ENCODE results near the gene PSMB10. TPM values are rescaled to one million over a fixed set of nuclear protein-coding genes. Genes with fewer than 3 reads are reported as not detected.

The PSMB10 gene
- total RNA-seq, 5 donors from 2014 or later (not counting 1 experiment from before 2014, with no cell fraction given), result 118 to 214 (median 165) TPM

- ChIA-PET CTCF (interaction anchor here in 1 of 2 donors (0.6 to 1.3 kb wide), 3 partner anchors 9 to 148 kb away, joined by 3 to 6 read pairs (median 4); no protein-coding TSS in a partner anchor), POLR2A (interaction anchor here in 1 of 2 donors (0.6 to 1.2 kb wide), 3 partner anchors 43 to 86 kb away, joined by 8 to 10 read pairs (median 9); no protein-coding TSS in a partner anchor)
- no peaks in the 10 kb centered on the region for H3K27me3 ChIP-seq (replicated peaks in 1 of 2; ENCODE audit: control insufficient read depth in 2 of 2, extremely low read depth in 1 of 2, insufficient read depth in 2 of 2, low read length in 1 of 2)
- peak within 1 kb of the TSS; percentile 85 for H3K27ac ChIP-seq (ENCODE audit: low read length)
- peak within 1 kb of the TSS; percentile 87 to 95 for H3K4me3 ChIP-seq (ENCODE audit: control insufficient read depth in 1 of 2, extremely low read depth in 1 of 2, low read length in 1 of 2)
- H3K27ac Mint-ChIP-seq, result peak within 1 kb of the TSS; percentile 87 to 91
- H3K4me3 Mint-ChIP-seq, result peak within 1 kb of the TSS; percentile 90 to 96 (median 95)
- H3K27me3 Mint-ChIP-seq, result no peaks in the 10 kb centered on the region
- peaks cover 40 to 50% (median 45%) of the 10 kb centered on the region in 3 donors for H3K4me1 Mint-ChIP-seq
- ATAC-seq (replicated peaks in 1 of 4), result peak; percentile 97 to 98 (median 98)
- H3K9me3 ChIP-seq, result no peaks in the 10 kb centered on the region
- H3K36me3 ChIP-seq (ENCODE audit: control insufficient read depth in 2 of 2, extremely low read depth in 1 of 2, insufficient read depth in 1 of 2, low read length in 1 of 2), result peaks cover 0 to 3% of the 10 kb centered on the region in 2 donors
- DNase-seq, result peak; percentile 79 to 96 (median 91)
- no peaks in the 10 kb centered on the region for H3K9me3 Mint-ChIP-seq
- peaks cover 14 to 27% of the 10 kb centered on the region in 2 experiments for H3K4me1 ChIP-seq (ENCODE audit: control insufficient read depth in 1 of 2, extremely low read depth in 1 of 2, insufficient read depth in 2 of 2, low read length in 2 of 2)
- H3K36me3 Mint-ChIP-seq, result peaks cover 4% of the 10 kb centered on the region
- WGBS (ENCODE audit: insufficient coverage), result under 1% methylated on average over 88 of the region's 90 CpGs
Observed at GRCh38 chr16:67892899-67893742, 43.5 kb downstream of the PSMB10 start, which contains the start of gene PSKH1. Gene PSKH1 (plus strand): TSS chr16:67893254. CDS start chr16:67908750, 15,496 bp downstream.

DNA sequence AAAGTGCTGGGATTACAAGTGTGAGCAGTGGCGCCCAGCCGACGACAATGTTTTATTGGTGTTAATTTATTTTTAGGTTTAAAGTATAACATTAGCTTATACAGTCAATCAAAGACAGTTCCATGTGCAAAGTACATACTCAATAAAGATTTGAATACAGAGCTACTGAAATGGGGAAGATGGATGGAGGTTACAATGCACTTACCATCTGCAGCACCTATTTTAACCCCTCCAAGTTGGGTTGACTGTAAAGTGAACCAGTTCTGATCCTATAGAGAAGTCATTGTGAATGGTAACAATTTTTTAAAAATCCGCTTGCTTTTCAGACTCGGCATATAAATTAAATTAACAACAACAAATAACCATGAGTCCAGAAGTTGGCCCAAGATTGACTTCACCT, 44.3 kb downstream of the PSMB10 start:
- WGBS (ENCODE audit: insufficient coverage), result no CpG with 5 or more reads among the region's 5 CpGs
- H3K27ac ChIP-seq (ENCODE audit: low read length), result peak overlapping the region; percentile 30
- Mint-ChIP-seq H3K4me3 (peak overlapping the region; percentile 81 to 96 (median 95)), H3K27me3 (no peaks in the 10 kb centered on the region), H3K4me1 (peaks cover 36 to 47% (median 42%) of the 10 kb centered on the region in 3 donors), H3K9me3 (no peaks in the 10 kb centered on the region), H3K36me3 (peaks cover 4% of the 10 kb centered on the region), H3K27ac (peak overlapping the region; percentile 86 to 87)
- DNase-seq (no peak), ATAC-seq (replicated peaks in 1 of 4) (no peak)
- no peaks in the 10 kb centered on the region for H3K27me3 ChIP-seq (replicated peaks in 1 of 2; ENCODE audit: control insufficient read depth in 2 of 2, extremely low read depth in 1 of 2, insufficient read depth in 2 of 2, low read length in 1 of 2)
- H3K9me3 ChIP-seq, result no peaks in the 10 kb centered on the region
- peaks cover 14 to 27% of the 10 kb centered on the region in 2 experiments for H3K4me1 ChIP-seq (ENCODE audit: control insufficient read depth in 1 of 2, extremely low read depth in 1 of 2, insufficient read depth in 2 of 2, low read length in 2 of 2)
- peaks cover 0 to 3% of the 10 kb centered on the region in 2 donors for H3K36me3 ChIP-seq (ENCODE audit: control insufficient read depth in 2 of 2, extremely low read depth in 1 of 2, insufficient read depth in 1 of 2, low read length in 1 of 2)
- H3K4me3 ChIP-seq (ENCODE audit: control insufficient read depth in 1 of 2, extremely low read depth in 1 of 2, low read length in 1 of 2), result peak overlapping the region in 1 of 2 donors; percentile 95
- ChIA-PET POLR2A (interaction anchor here in 1 of 2 donors (0.6 kb wide), 1 partner anchor 46 kb away, joined by 9 read pairs; no protein-coding TSS in a partner anchor), CTCF (interaction anchor here in 1 of 2 donors (0.6 to 0.7 kb wide), 2 partner anchors 89 to 375 kb away, joined by 3 to 5 read pairs; no protein-coding TSS in a partner anchor)

- no peak overlapping the region for H3K27ac ChIP-seq (ENCODE audit: low read length)
- Mint-ChIP-seq H3K9me3 (no peaks in the 10 kb centered on the region), H3K4me3 (no peak overlapping the region), H3K36me3 (peaks cover 8% of the 10 kb centered on the region), H3K4me1 (peaks cover 8 to 12% (median 8%) of the 10 kb centered on the region in 3 donors), H3K27me3 (no peaks in the 10 kb centered on the region), H3K27ac (peak overlapping the region in 1 of 2 donors; percentile 16)
- H3K9me3 ChIP-seq, result no peaks in the 10 kb centered on the region
- H3K4me3 ChIP-seq (ENCODE audit: control insufficient read depth in 1 of 2, extremely low read depth in 1 of 2, low read length in 1 of 2), result no peak overlapping the region
- H3K36me3 ChIP-seq (ENCODE audit: control insufficient read depth in 2 of 2, extremely low read depth in 1 of 2, insufficient read depth in 1 of 2, low read length in 1 of 2), result peaks cover 6 to 25% of the 10 kb centered on the region in 2 donors
- CTCF ChIA-PET, result no interaction called here
- no peak for ATAC-seq (replicated peaks in 1 of 4)
- DNase-seq, result no peak
- POLR2A ChIA-PET, result interaction anchor here in 1 of 2 donors (0.5 kb wide), 1 partner anchor 8 kb away, joined by 3 read pairs; no protein-coding TSS in a partner anchor
- no peaks in the 10 kb centered on the region for H3K27me3 ChIP-seq (replicated peaks in 1 of 2; ENCODE audit: control insufficient read depth in 2 of 2, extremely low read depth in 1 of 2, insufficient read depth in 2 of 2, low read length in 1 of 2)
- WGBS (ENCODE audit: insufficient coverage), result no CpG with 5 or more reads among the region's 3 CpGs
- peaks cover 3 to 5% of the 10 kb centered on the region in 2 experiments for H3K4me1 ChIP-seq (ENCODE audit: control insufficient read depth in 1 of 2, extremely low read depth in 1 of 2, insufficient read depth in 2 of 2, low read length in 2 of 2)
Observed at GRCh38 chr16:67888331-67888730, 48.3 kb downstream of the PSMB10 start.

DNA sequence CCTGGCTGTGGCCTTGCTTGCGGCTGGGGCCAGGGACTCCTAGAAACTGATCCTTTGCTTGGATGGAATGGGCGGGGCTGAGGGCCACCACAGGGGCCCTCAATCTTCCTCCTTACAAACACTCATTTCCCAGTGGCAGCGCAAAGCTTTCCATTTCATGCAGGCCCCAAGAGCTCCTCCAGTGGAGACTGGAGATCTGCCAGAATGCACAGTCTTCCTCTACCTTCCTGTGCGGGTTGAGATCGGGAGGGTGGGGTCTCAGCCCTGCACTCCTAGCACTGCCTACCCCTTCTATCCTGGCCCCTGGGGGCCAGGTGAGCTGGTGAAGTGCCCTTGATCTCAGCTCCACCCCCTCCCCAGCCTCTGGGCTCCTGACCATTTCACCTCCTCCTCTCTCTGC, 50.3 kb downstream of the PSMB10 start:
- Histone ChIP-seq H3K4me1 (ENCODE audit: control insufficient read depth in 1 of 2, extremely low read depth in 1 of 2, insufficient read depth in 2 of 2, low read length in 2 of 2) (no peaks in the 10 kb centered on the region), H3K9me3 (no peaks in the 10 kb centered on the region), H3K27me3 (replicated peaks in 1 of 2; ENCODE audit: control insufficient read depth in 2 of 2, extremely low read depth in 1 of 2, insufficient read depth in 2 of 2, low read length in 1 of 2) (no peaks in the 10 kb centered on the region), H3K36me3 (ENCODE audit: control insufficient read depth in 2 of 2, extremely low read depth in 1 of 2, insufficient read depth in 1 of 2, low read length in 1 of 2) (peaks cover 18 to 44% of the 10 kb centered on the region in 2 donors), H3K4me3 (ENCODE audit: control insufficient read depth in 1 of 2, extremely low read depth in 1 of 2, low read length in 1 of 2) (no peak overlapping the region), H3K27ac (ENCODE audit: low read length) (no peak overlapping the region)
- H3K4me3 Mint-ChIP-seq, result no peak overlapping the region
- ChIA-PET POLR2A (interaction anchor here in 1 of 2 donors (0.6 kb wide), 1 partner anchor 141 kb away, joined by 3 read pairs; no protein-coding TSS in a partner anchor), CTCF (interaction anchor here in 1 of 2 donors (1.3 kb wide), 1 partner anchor 11 kb away, joined by 4 read pairs; no protein-coding TSS in a partner anchor)
- no peaks in the 10 kb centered on the region for H3K9me3 Mint-ChIP-seq
- WGBS (ENCODE audit: insufficient coverage), result 100% methylated on average over 1 of the region's 5 CpGs
- H3K4me1 Mint-ChIP-seq, result peaks cover 0 to 7% (median 0%) of the 10 kb centered on the region in 3 donors
- peak overlapping the region in 1 of 2 donors; percentile 27 for H3K27ac Mint-ChIP-seq
- DNase-seq (no peak), ATAC-seq (replicated peaks in 1 of 4) (no peak)
- H3K27me3 Mint-ChIP-seq, result no peaks in the 10 kb centered on the region
- peaks cover 22% of the 10 kb centered on the region for H3K36me3 Mint-ChIP-seq

GRCh38 chr16:67885976-67886375, 50.7 kb downstream of the PSMB10 start:
- H3K36me3 Mint-ChIP-seq, result peaks cover 26% of the 10 kb centered on the region

GRCh38 chr16:67885545-67885944, 51.1 kb downstream of the PSMB10 start:
- peaks cover 18 to 52% of the 10 kb centered on the region in 2 donors for H3K36me3 ChIP-seq (ENCODE audit: control insufficient read depth in 2 of 2, extremely low read depth in 1 of 2, insufficient read depth in 1 of 2, low read length in 1 of 2)
- ATAC-seq (replicated peaks in 1 of 4), result no peak
- Mint-ChIP-seq H3K36me3 (peaks cover 26% of the 10 kb centered on the region), H3K4me3 (no peak overlapping the region), H3K27ac (no peak overlapping the region), H3K9me3 (no peaks in the 10 kb centered on the region), H3K4me1 (peaks cover 0 to 7% (median 0%) of the 10 kb centered on the region in 3 donors), H3K27me3 (no peaks in the 10 kb centered on the region)
- no peak for DNase-seq
- no peaks in the 10 kb centered on the region for H3K27me3 ChIP-seq (replicated peaks in 1 of 2; ENCODE audit: control insufficient read depth in 2 of 2, extremely low read depth in 1 of 2, insufficient read depth in 2 of 2, low read length in 1 of 2)
- WGBS (ENCODE audit: insufficient coverage), result 94% methylated on average over 10 of the region's 12 CpGs
- ChIA-PET POLR2A (no interaction called here), CTCF (interaction anchor here in 1 of 2 donors (0.6 to 1.3 kb wide), 3 partner anchors 10 to 35 kb away, joined by 3 to 6 read pairs (median 4); no protein-coding TSS in a partner anchor)
- no peak overlapping the region for H3K27ac ChIP-seq (ENCODE audit: low read length)
- no peak overlapping the region for H3K4me3 ChIP-seq (ENCODE audit: control insufficient read depth in 1 of 2, extremely low read depth in 1 of 2, low read length in 1 of 2)
- H3K4me1 ChIP-seq (ENCODE audit: control insufficient read depth in 1 of 2, extremely low read depth in 1 of 2, insufficient read depth in 2 of 2, low read length in 2 of 2), result no peaks in the 10 kb centered on the region
- H3K9me3 ChIP-seq, result no peaks in the 10 kb centered on the region

More at GRCh38 chr16:67885976-67886375, 50.7 kb downstream of the PSMB10 start:
- no peak overlapping the region for H3K27ac ChIP-seq (ENCODE audit: low read length)
- no peaks in the 10 kb centered on the region for H3K9me3 ChIP-seq
- peaks cover 18 to 48% of the 10 kb centered on the region in 2 donors for H3K36me3 ChIP-seq (ENCODE audit: control insufficient read depth in 2 of 2, extremely low read depth in 1 of 2, insufficient read depth in 1 of 2, low read length in 1 of 2)
- Mint-ChIP-seq H3K9me3 (no peaks in the 10 kb centered on the region), H3K4me1 (peaks cover 0 to 7% (median 0%) of the 10 kb centered on the region in 3 donors), H3K27ac (no peak overlapping the region), H3K4me3 (no peak overlapping the region), H3K27me3 (no peaks in the 10 kb centered on the region)
- CTCF ChIA-PET, result interaction anchor here in 1 of 2 donors (0.6 to 1.3 kb wide), 2 partner anchors 11 kb away, joined by 4 to 6 read pairs; no protein-coding TSS in a partner anchor
- H3K4me3 ChIP-seq (ENCODE audit: control insufficient read depth in 1 of 2, extremely low read depth in 1 of 2, low read length in 1 of 2), result no peak overlapping the region
- POLR2A ChIA-PET, result no interaction called here
- no peak for ATAC-seq (replicated peaks in 1 of 4)
- WGBS (ENCODE audit: insufficient coverage), result 98% methylated on average over 16 of the region's 19 CpGs
- no peak for DNase-seq
- H3K4me1 ChIP-seq (ENCODE audit: control insufficient read depth in 1 of 2, extremely low read depth in 1 of 2, insufficient read depth in 2 of 2, low read length in 2 of 2), result no peaks in the 10 kb centered on the region
- H3K27me3 ChIP-seq (replicated peaks in 1 of 2; ENCODE audit: control insufficient read depth in 2 of 2, extremely low read depth in 1 of 2, insufficient read depth in 2 of 2, low read length in 1 of 2), result no peaks in the 10 kb centered on the region
